SK-N-SH (cell line): Measurements from ENCODE around the gene LARGE1.

Experiments used
- ELF1 ChIP-seq: IDR thresholded peaks from 2 replicates; pipeline ENCODE4 v1.4.0; 2012
- EP300 ChIP-seq, 2 experiments: IDR thresholded peaks; 2 replicates each; pipeline versions ENCODE4 v1.4.0 to v1.6.1; 2012; ENCODE audit warnings: borderline replicate concordance in 1 of 2, low read depth in 1 of 2, low read length in 1 of 2
- FOSL2 ChIP-seq: IDR thresholded peaks from 2 replicates; pipeline ENCODE4 v1.4.0; 2012; ENCODE audit warnings: low read depth, mild to moderate bottlenecking, moderate library complexity, borderline replicate concordance
- GABPA ChIP-seq: IDR thresholded peaks from 2 replicates; pipeline ENCODE4 v1.4.0; 2012; ENCODE audit warnings: low read depth, mild to moderate bottlenecking
- MXI1 ChIP-seq: IDR thresholded peaks from 2 replicates; pipeline ENCODE4 v1.6.1; 2012; ENCODE audit warnings: mild to moderate bottlenecking, low read depth, low read length, improper control_type of control experiment
- NFIC ChIP-seq: IDR thresholded peaks from 2 replicates; pipeline ENCODE4 v1.4.0; 2012; ENCODE audit warnings: borderline replicate concordance
- NRF1 ChIP-seq: IDR thresholded peaks from 2 replicates; pipeline ENCODE4 v1.6.1; 2012; ENCODE audit warnings: low read depth, mild to moderate bottlenecking, low read length
- RFX5 ChIP-seq: IDR thresholded peaks from 2 replicates; pipeline ENCODE4 v1.6.1; 2012; ENCODE audit warnings: mild to moderate bottlenecking, improper control_type of control experiment, low read length
- TAF1 ChIP-seq: IDR thresholded peaks from 2 replicates; pipeline ENCODE4 v1.6.1; 2012; ENCODE audit warnings: low read depth, mild to moderate bottlenecking, low read length, moderate library complexity, borderline replicate concordance
- TEAD4 ChIP-seq: IDR thresholded peaks from 2 replicates; pipeline ENCODE4 v1.4.0; 2012; ENCODE audit warnings: mild to moderate bottlenecking, borderline replicate concordance; ENCODE audit not compliant: insufficient read depth
- TF ChIP-seq, protein P1 (sequence below): fragments of 200-600 bp; sonication (generic); IDR thresholded peaks from 2 replicates; pipeline ENCODE4 v1.6.1; 2017; ENCODE audit warnings: antibody characterized with exemption, mild to moderate bottlenecking, moderate library complexity
- TF ChIP-seq, protein P2 (sequence below): IDR thresholded peaks from 2 replicates; pipeline ENCODE4 v1.4.0; 2012; ENCODE audit warnings: low read depth
- TF ChIP-seq, protein P3 (sequence below): fragments of 150-350 bp; IDR thresholded peaks from 2 replicates; pipeline ENCODE4 v1.6.1; 2017; ENCODE audit warnings: antibody characterized with exemption, low read length, low read depth, borderline replicate concordance
- TF ChIP-seq, protein P4 (sequence below): IDR thresholded peaks from 2 replicates; pipeline ENCODE4 v1.6.1; 2012; ENCODE audit warnings: mild to moderate bottlenecking, low read depth, low read length, moderate library complexity

DNA sequence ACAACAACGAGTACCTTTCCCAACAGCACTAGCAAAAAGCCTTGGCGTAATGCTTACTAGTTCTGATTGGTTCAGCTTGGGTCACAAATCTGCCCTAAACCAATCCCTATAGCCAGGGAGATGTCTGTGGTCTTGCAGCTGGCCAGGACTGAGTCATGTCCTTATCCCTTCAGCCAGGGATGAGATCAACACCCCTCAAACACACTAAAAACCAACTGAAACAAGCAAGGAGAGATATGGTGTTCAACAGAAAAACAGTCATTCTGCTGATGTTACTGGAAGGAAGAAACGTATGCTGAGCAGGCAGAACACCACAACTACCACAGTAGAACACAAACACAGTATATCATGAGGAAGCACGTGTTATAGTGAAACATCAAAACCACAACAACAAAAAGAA lies 375.6 kb downstream of the LARGE1 start:
- TF ChIP-seq, protein P1, sequence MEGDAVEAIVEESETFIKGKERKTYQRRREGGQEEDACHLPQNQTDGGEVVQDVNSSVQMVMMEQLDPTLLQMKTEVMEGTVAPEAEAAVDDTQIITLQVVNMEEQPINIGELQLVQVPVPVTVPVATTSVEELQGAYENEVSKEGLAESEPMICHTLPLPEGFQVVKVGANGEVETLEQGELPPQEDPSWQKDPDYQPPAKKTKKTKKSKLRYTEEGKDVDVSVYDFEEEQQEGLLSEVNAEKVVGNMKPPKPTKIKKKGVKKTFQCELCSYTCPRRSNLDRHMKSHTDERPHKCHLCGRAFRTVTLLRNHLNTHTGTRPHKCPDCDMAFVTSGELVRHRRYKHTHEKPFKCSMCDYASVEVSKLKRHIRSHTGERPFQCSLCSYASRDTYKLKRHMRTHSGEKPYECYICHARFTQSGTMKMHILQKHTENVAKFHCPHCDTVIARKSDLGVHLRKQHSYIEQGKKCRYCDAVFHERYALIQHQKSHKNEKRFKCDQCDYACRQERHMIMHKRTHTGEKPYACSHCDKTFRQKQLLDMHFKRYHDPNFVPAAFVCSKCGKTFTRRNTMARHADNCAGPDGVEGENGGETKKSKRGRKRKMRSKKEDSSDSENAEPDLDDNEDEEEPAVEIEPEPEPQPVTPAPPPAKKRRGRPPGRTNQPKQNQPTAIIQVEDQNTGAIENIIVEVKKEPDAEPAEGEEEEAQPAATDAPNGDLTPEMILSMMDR: no peak
- no peak for TF ChIP-seq NFIC
- TF ChIP-seq RFX5: no peak
- TF ChIP-seq EP300 (IDR thresholded peaks at IDR 0.05; ENCODE audit: borderline replicate concordance in 1 of 2, low read depth in 1 of 2, low read length in 1 of 2): no peak
- TF ChIP-seq TEAD4: no peak
- no peak for TF ChIP-seq NRF1
- TF ChIP-seq TAF1: no peak
- TF ChIP-seq MXI1: no peak
- no peak for TF ChIP-seq GABPA
- TF ChIP-seq, protein P2, sequence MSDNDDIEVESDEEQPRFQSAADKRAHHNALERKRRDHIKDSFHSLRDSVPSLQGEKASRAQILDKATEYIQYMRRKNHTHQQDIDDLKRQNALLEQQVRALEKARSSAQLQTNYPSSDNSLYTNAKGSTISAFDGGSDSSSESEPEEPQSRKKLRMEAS: no peak
- TF ChIP-seq, protein P3, sequence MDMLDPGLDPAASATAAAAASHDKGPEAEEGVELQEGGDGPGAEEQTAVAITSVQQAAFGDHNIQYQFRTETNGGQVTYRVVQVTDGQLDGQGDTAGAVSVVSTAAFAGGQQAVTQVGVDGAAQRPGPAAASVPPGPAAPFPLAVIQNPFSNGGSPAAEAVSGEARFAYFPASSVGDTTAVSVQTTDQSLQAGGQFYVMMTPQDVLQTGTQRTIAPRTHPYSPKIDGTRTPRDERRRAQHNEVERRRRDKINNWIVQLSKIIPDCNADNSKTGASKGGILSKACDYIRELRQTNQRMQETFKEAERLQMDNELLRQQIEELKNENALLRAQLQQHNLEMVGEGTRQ: no peak
- TF ChIP-seq ELF1: no peak
- TF ChIP-seq, protein P4, sequence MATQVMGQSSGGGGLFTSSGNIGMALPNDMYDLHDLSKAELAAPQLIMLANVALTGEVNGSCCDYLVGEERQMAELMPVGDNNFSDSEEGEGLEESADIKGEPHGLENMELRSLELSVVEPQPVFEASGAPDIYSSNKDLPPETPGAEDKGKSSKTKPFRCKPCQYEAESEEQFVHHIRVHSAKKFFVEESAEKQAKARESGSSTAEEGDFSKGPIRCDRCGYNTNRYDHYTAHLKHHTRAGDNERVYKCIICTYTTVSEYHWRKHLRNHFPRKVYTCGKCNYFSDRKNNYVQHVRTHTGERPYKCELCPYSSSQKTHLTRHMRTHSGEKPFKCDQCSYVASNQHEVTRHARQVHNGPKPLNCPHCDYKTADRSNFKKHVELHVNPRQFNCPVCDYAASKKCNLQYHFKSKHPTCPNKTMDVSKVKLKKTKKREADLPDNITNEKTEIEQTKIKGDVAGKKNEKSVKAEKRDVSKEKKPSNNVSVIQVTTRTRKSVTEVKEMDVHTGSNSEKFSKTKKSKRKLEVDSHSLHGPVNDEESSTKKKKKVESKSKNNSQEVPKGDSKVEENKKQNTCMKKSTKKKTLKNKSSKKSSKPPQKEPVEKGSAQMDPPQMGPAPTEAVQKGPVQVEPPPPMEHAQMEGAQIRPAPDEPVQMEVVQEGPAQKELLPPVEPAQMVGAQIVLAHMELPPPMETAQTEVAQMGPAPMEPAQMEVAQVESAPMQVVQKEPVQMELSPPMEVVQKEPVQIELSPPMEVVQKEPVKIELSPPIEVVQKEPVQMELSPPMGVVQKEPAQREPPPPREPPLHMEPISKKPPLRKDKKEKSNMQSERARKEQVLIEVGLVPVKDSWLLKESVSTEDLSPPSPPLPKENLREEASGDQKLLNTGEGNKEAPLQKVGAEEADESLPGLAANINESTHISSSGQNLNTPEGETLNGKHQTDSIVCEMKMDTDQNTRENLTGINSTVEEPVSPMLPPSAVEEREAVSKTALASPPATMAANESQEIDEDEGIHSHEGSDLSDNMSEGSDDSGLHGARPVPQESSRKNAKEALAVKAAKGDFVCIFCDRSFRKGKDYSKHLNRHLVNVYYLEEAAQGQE: no peak
- no peak for TF ChIP-seq FOSL2
